Lower leg skin (tissue), 4 donors: ENCODE measurements around the gene SIX6. TPM values are rescaled to one million over a fixed set of nuclear protein-coding genes. Genes with fewer than 3 reads are reported as not detected.

Experiments
- DNase-seq, 2 donors: peaks; one replicate each; pipeline ENCODE4 v3.0.0-alpha.2; 2019; ENCODE audit warnings: low spot score in 2 of 2
- H3K4me3 ChIP-seq: fragments of 200-600 bp; sonication (generic); 2 replicates; pipeline ENCODE4 v1.5.1; 2017; ENCODE audit warnings: mild to moderate bottlenecking, low read depth; ENCODE audit not compliant: poor library complexity, severe bottlenecking
- POLR2A ChIP-seq, 2 donors: fragments of 450-650 bp; IDR thresholded peaks; one replicate each; pipeline ENCODE4 v1.6.1; 2016 to 2017; ENCODE audit warnings: antibody characterized with exemption in 2 of 2, mild to moderate bottlenecking in 1 of 2, moderate library complexity in 1 of 2
- WGBS, 2 donors: methylation state at CpG; one replicate each; pipeline ENCODE4 v1.1.5; 2018; 5-methylcytosine and 5-hydroxymethylcytosine counted together
- intact Hi-C: fragments of 100-400 bp; cut with DNase I; formaldehyde crosslinking; loops from one replicate; pipeline ENCODE4 v1.15.0; 2023; ENCODE audit warnings: low total_unique reads
- total RNA-seq, 4 donors: library from RNA; depleted of rRNA; stranded (reverse); fragments of >200 nt; gene quantifications; one replicate each; pipeline ENCODE4 v1.1.0, GENCODE V29; 2016
- TF ChIP-seq, protein P1 (sequence below), 3 donors: fragments of 450-650 bp; IDR thresholded peaks; one replicate each; pipeline ENCODE4 v1.5.1; 2016; ENCODE audit warnings: antibody characterized with exemption in 3 of 3, mild to moderate bottlenecking in 3 of 3, moderate library complexity in 2 of 3

SIX6 gene
- total RNA-seq, 4 donors from 2014 or later, result not detected

DNA sequence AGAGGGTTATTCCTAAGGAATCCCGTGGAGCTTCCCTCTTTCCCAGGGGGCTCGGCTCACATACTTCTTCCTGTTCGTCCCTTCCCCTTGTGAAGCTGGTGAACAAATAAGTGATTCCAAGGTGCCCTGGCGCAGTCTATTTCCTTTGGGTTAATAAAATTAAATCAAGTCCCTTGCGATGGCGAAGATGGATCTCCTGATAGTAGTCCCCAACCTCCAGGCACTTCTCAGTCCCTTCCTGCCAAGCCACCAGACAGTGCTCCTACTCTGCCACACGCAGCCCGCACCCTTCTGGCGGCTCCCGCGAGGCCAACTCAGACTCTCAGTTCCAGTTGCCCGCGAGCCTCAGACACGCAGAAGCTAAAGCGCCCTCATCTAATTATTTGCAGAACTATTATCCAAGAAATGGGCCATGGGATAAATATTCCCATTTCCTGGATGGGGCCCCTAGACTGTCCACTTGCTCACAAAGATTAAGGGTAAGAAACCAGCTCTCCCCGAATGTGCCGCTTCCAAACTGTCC, 2.4 kb upstream of the SIX6 start:
- no peak for DNase-seq
- H3K4me3 ChIP-seq, result no peak overlapping the region
- intact Hi-C loops, result no loop called here
- WGBS, 2 donors, result 10% methylated on average over 17 of the region's 17 CpGs
- no peak for TF ChIP-seq POLR2A (IDR thresholded peaks at IDR 0.05)
- TF ChIP-seq, protein P1, sequence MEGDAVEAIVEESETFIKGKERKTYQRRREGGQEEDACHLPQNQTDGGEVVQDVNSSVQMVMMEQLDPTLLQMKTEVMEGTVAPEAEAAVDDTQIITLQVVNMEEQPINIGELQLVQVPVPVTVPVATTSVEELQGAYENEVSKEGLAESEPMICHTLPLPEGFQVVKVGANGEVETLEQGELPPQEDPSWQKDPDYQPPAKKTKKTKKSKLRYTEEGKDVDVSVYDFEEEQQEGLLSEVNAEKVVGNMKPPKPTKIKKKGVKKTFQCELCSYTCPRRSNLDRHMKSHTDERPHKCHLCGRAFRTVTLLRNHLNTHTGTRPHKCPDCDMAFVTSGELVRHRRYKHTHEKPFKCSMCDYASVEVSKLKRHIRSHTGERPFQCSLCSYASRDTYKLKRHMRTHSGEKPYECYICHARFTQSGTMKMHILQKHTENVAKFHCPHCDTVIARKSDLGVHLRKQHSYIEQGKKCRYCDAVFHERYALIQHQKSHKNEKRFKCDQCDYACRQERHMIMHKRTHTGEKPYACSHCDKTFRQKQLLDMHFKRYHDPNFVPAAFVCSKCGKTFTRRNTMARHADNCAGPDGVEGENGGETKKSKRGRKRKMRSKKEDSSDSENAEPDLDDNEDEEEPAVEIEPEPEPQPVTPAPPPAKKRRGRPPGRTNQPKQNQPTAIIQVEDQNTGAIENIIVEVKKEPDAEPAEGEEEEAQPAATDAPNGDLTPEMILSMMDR (IDR thresholded peaks at IDR 0.05), result no peak

DNA sequence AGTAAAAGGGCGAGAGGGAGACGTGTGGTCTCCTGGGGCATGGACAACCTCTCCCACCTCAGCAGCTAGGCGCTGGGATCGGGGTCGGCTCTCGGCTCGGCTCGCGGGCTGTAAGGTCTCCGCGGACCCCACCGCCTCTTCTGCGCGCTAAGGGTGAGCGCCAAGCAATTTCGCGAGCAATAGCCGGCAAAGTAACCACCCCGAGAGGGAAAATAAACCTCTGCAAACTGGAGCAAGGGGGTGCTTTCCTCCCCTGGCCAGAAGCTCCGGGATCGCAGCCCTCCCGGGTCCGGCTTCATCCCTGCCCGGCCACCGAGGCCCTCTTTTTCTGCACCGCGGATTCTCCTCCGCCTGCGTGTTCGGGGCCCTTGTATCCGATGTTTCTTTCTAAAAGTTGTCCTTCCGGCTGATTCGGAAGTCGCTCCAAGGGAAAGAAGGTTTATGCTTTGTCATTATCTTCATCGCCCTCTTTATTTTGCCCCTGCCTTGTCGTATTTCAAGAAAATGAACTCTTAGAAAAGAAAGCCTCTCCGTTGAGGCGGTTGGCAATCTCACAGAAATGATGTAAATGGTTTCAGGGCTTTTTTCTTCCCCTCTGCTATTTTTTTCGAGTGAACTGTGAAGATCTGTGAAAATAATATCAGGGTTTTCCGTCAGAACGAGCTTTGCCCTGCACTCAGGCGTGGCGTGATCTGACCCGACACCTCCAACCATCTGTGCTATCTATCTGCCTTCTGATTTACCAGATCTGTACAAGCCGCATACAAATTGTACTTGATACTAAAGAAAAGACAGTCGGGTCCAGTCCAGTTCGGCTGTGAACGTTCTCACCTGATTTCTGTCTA, 1.7 kb upstream of the SIX6 start:
- 10 to 11% methylated on average over 48 of the region's 48 CpGs for WGBS, 2 donors
- TF ChIP-seq, protein P1 (IDR thresholded peaks at IDR 0.05), result no peak
- no peak for TF ChIP-seq POLR2A (IDR thresholded peaks at IDR 0.05)
- no peak overlapping the region for H3K4me3 ChIP-seq
- intact Hi-C loops, result no loop called here
- no peak for DNase-seq

DNA sequence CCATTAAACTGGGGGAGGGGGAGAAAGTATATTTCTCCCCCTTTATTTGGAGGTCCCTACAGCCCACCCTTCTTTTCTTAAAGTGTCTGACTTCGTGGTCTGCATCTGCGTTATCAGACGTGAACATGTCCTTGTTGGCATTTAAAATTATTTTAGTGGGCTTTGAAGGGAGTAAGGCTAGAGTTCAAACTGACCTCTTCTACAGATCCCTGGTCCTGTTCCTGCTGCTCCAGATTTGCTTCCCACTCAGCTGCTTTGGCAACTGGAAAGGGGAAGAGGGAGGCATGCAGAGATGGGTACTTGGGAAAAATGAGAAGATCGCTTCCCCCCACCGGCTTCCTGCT, 611 bp upstream of the SIX6 start:
- TF ChIP-seq, protein P1 (IDR thresholded peaks at IDR 0.05), result no peak
- no peak for TF ChIP-seq POLR2A (IDR thresholded peaks at IDR 0.05)
- DNase-seq, result no peak
- no peak overlapping the region for H3K4me3 ChIP-seq
- WGBS, 2 donors, result 5 to 7% methylated on average over 5 of the region's 5 CpGs
- intact Hi-C loops, result no loop called here

DNA sequence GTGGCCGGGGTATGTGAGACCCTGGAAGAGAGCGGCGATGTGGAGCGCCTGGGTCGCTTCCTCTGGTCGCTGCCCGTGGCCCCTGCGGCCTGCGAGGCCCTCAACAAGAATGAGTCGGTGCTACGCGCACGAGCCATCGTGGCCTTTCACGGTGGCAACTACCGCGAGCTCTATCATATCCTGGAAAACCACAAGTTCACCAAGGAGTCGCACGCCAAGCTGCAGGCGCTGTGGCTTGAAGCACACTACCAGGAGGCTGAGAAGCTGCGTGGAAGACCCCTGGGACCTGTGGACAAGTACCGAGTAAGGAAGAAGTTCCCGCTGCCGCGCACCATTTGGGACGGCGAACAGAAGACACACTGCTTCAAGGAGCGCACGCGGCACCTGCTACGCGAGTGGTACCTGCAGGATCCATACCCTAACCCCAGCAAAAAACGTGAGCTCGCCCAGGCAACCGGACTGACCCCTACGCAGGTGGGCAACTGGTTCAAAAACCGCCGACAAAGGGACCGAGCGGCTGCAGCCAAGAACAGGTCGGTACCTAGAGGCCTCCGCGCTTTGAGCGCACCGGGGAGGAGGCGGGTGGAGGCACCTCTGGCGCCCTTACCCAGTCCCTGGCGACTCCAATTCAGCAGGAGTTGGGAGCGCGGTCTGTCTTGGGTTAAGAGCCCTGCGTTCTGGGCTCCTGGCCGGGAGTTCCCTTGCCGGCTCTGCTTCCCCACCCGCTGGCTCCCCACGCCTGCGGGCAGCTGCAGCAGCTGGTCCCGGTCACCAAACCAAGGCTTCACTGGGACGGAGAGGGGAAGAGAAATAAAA, 700 bp downstream of the SIX6 start:
- no peak for DNase-seq
- WGBS, 2 donors, result 5 to 7% methylated on average over 50 to 53 of the region's 58 CpGs
- no peak overlapping the region for H3K4me3 ChIP-seq
- TF ChIP-seq POLR2A (IDR thresholded peaks at IDR 0.05), result no peak
- TF ChIP-seq, protein P1 (IDR thresholded peaks at IDR 0.05), result no peak
- intact Hi-C loops, result no loop called here

DNA sequence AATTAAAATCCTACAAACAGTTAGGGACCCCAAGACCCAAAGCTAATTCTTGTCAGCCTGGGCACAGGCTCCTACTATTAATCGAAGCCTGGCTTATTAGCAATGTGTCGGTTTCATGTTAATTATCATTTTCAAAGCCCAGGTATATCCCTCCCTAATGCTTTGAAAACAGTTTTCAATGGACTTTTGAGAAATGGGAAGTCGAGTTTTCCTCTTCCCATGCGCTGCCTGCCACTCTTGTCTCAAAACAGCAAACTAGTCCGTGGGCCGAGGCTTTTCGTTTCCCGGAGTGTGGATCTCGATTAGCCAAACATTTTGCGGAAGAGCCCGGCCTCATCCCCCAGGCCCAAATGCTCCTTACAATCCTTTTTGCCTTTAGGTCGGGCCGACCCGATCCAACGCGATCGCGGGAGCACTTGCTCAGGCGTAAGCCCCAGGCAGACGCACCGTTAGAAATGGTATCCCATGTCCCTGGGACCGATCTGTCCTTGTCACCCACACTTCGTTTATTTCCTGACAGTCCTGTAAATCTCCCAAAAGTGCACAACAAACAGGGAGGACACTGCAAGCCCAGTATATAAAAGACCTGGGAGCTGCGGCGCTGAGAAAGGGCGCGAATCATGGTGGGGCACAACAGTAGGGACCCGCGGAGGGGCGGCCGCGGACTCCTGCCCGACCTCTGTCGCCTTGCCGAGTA, 1.5 kb downstream of the SIX6 start:
- intact Hi-C loops, result no loop called here
- H3K4me3 ChIP-seq, result no peak overlapping the region
- TF ChIP-seq POLR2A (IDR thresholded peaks at IDR 0.05), result no peak
- TF ChIP-seq, protein P1 (IDR thresholded peaks at IDR 0.05), result no peak
- no peak for DNase-seq
- 4% methylated on average over 33 to 35 of the region's 35 CpGs for WGBS, 2 donors
